ENCODE results near the gene MCF2L.

DNA sequence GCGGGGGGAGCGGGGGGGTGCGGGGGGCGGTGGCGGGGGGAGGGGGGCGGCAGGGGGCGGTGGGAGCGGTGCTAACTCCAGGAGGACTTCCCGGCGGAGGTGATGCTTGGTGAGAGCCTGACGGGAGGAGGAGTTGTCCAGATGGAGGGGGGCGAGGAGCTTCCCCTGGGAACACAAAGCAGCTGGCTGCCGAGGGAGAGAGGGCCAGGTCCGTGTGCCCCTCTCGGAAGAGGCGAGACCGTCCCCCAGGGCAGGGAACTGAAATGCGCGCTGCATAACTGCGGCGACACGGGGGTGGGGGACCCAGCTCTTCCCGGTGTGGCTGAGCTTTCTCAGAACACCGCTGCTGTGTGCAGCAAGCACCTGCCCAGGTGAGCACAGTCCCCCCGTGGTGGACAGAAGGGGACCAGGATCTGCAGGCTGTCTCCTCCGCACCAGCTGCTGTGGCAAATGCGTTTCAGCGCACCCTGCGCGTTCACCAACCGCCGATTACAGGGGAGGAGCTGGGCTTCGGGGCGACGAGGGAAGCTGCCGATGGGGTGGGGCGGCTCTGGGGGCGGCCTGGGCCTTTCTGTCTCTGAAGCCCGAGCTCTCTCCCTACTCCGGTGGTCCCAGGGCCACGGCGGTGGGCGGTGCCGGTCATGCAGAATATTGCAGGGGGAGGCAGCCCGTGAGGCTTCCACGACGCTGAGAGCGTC, 81.9 kb downstream of the MCF2L start:
- TF ChIP-seq, protein P1, sequence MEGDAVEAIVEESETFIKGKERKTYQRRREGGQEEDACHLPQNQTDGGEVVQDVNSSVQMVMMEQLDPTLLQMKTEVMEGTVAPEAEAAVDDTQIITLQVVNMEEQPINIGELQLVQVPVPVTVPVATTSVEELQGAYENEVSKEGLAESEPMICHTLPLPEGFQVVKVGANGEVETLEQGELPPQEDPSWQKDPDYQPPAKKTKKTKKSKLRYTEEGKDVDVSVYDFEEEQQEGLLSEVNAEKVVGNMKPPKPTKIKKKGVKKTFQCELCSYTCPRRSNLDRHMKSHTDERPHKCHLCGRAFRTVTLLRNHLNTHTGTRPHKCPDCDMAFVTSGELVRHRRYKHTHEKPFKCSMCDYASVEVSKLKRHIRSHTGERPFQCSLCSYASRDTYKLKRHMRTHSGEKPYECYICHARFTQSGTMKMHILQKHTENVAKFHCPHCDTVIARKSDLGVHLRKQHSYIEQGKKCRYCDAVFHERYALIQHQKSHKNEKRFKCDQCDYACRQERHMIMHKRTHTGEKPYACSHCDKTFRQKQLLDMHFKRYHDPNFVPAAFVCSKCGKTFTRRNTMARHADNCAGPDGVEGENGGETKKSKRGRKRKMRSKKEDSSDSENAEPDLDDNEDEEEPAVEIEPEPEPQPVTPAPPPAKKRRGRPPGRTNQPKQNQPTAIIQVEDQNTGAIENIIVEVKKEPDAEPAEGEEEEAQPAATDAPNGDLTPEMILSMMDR (conservative IDR thresholded peaks at IDR 0.05; ENCODE audit: low read depth, low read length) = no peak
- TF ChIP-seq EZH2 (IDR thresholded peaks at IDR 0.05; ENCODE audit: borderline replicate concordance, low read depth, low read length, poor library complexity, severe bottlenecking) = peak; percentile 38
